DMS79 treated with DMSO at 0.1 percent for 48 hours (cell line): ENCODE results near the gene PLAGL1.
"Not testable (repeated sequence)": the region's sequence is repeated elsewhere in the genome, so short reads cannot be mapped to it uniquely, and the experiment has no call there.

Experiments
- DNase-seq: peaks from one replicate; lab custom pipeline; 2025; lab: John Stamatoyannopoulos, UW

The PLAGL1 gene, protein sequence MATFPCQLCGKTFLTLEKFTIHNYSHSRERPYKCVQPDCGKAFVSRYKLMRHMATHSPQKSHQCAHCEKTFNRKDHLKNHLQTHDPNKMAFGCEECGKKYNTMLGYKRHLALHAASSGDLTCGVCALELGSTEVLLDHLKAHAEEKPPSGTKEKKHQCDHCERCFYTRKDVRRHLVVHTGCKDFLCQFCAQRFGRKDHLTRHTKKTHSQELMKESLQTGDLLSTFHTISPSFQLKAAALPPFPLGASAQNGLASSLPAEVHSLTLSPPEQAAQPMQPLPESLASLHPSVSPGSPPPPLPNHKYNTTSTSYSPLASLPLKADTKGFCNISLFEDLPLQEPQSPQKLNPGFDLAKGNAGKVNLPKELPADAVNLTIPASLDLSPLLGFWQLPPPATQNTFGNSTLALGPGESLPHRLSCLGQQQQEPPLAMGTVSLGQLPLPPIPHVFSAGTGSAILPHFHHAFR

DNA sequence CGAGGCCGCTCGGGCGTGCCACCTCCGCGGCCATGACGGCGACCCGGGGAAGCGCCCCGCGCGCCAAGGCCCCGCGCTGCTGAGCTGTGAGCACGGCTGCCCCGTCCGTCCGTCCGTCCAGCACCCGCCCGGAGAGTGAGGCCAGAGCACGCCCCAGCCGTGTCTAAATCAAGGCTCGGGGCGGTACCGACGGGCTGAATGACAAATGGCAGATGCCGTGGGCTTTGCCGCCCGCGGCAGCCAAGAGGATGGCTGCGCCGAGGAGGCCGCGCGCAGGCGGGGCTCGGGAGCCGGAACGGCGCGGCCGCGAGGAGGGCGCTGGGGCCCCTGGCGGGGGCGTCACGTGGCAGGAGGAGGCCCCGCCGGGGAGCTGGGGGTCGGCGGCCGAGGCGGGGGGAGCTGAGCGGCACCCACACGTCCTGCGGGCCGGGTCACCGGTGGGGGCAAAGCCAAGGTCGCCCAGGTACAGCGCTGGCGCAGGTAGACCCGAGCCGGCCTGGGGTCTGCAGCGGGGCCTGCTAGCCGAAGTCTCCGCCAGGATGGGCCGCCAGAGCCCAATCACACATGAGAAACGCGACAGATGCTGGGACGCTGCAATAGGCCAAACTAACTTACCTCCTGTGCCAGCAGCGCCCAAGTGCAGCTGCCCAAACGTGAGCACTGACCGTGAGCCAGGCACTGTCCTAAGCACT, at the start of gene PLAGL1:
Gene PLAGL1 (minus strand): TSS at position 140 of the 692 bp plus-strand sequence. CDS start 60,123 bp downstream, outside the sequence.
- no peak for DNase-seq

- DNase-seq: no peak
Measured at GRCh38 chr6:144055121-144055931, 47.3 kb upstream of the PLAGL1 start.

DNA sequence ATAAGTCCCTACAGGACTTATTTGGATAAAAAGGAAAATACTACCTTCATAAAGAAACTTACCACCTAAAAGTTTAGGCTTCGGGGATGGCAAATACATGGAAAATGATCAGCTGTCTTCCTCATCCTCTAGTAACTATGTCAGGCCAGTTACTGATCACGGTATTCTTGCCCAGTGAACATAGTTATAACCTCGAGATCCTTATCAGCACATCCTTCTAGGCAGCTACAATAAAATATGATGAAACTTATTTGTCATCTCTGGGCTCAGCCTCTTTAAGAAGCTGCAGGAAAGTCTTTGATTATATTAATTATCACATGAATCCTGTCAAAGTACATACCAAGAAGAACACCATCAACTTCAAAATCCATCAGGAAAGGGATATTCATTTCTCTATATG, 45.5 kb upstream of the PLAGL1 start:
- DNase-seq: no peak

- no peak for DNase-seq
Measured at GRCh38 chr6:144052488-144052887, 44.4 kb upstream of the PLAGL1 start.

- DNase-seq: no peak
Measured at GRCh38 chr6:144049386-144049785, 41.3 kb upstream of the PLAGL1 start.

DNA sequence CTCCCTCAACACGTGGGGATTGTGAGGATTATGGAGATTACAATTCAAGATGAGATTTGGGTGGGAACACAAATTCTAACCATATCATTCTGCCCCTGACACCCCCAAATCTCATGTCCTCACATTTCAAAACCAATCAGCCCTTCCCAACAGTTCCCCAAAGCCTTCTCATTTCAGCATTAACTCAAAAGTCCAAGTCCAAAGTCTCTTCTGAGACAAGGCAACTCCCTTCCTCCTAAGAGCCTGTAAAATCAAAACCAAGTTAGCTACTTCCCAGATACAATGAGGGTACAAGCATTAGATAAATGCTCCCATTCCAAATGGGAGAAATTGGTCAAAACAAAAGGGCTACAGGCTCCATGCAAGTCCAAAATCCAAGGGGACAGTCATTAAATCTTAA, 39.6 kb upstream of the PLAGL1 start:
- no peak for DNase-seq

- not testable (repeated sequence) for DNase-seq
Measured at GRCh38 chr6:144046672-144047071, 38.6 kb upstream of the PLAGL1 start.

- DNase-seq: not testable (repeated sequence)
Measured at GRCh38 chr6:144044989-144045388, 36.9 kb upstream of the PLAGL1 start.

- DNase-seq: no peak
Measured at GRCh38 chr6:144036835-144037195, 28.8 kb upstream of the PLAGL1 start.

DNA sequence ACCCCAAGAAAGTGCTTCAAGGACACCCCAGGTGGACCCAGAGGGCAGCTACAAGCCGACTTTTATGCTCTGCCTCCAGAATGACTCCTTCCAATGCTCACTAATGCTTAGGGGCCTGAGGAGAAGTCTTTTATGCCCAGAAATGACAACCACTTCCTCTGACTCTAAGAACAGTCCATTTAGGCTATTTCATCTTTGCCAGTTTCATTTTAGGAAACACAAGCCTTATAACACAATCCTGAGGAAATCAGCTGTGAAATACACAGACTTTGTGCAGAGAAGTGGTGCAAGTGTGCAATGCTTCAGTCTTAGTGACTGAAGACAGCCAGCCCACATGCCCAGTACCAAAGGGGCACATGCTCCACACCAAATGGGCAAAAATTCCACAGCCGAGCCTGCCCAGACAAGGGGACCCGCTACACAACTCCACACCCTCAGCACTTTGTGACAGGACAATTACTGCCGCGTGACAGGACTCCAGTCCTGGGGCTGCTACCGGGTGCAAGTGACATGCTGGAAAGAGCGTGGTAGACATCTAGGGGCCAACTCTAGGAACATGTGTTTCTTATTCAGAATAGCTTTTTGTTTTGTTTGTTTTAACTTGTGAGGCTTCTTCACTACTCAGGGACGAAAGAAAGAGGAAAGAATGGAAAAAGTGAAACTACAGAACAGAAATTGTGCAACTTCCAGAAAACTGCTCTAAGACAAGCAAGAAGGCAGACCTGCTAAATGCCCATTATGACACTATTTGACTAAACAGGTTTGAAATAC, 28.2 kb upstream of the PLAGL1 start:
- no peak for DNase-seq

GRCh38 chr6:144035416-144035815, 27.4 kb upstream of the PLAGL1 start:
- no peak for DNase-seq

DNA sequence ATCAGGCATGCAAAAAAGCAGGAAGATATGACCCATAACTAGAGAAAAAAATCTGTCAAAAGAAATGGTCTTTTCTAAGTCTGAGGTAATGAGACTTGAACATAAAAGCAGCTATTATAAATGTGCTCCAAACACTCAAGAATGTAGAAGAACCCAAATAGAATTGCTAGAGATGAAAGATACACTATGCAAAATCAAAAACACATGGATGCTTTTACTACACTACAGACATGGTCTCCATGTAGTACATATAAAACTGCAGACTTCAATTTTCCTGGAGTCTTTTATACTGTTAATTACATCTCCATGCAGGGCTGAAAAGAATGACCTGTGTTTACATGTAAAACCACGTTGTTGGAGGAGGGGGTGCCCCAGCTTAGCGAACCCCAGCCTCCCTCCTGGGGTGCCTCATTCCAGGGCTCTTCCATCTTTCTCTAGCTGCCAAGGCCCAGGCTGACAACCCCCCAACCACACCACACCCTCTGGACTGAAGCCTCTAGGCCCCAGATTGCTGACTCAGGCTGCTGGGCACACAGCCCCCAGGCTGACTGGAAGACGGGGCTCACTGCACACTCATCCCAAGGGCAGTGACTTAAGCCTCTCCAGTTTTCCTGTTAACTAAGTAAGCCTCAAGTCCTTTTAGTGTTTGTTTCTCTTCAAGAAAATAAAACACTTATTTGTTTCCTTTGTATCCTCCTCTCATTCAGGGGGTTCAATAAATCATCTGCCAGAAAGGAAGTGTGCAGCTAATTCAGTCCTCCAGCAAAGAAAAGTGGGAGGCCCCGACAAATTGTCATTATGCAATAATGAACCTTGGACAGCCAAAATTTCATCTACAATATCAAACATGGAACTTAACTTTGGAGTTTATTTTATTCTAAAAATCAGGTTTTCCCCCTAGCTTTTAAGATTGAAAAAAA, 26.0 kb upstream of the PLAGL1 start:
- no peak for DNase-seq

DNA sequence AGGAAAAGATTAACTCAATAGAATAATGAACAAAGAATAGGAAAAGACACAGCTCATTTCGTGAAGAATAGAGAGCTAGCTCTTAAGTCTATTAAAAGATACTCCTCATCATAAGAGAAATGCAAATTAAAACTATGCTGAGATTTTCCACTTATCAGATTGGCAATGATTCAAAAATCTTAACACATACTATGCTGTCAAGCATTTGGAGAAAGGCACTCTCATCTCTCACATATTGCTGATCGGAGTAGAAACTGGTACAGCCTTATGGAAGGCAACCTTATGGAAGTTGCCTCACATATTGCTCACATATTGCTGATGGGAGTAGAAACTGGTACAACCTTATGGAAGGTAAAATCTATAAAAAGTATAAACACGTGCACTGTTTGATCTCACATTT, 21.4 kb upstream of the PLAGL1 start:
- no peak for DNase-seq

DNA sequence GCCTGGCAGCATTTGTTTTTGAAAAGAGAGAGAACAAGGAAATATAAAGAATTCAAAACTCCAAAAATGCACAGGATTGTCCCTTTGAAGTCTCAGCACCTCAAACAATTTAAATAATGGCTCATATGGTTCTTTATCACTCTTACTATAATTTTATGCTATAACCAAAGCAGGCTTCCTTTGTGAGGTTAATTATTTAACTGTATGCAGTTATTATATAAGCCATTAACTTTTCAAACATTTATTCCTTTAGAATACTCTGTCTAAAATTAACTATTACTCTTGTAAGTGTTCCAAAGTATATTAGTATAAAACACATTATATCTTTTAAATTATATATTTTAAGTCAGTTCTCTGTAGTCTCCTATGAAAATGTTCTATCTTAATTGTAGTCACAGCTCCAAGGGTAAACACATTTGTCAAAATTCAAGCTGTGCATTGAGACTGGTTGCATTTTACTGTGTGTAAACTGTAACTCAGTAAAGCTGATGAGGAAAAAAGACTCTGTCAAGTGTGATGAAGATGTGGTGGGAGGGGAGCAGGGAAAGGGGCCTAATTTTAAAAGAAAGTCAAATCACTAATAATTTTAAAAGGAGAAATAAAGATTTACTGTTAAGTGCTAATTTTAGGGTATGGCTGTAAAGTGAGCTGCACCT, 20.0 kb upstream of the PLAGL1 start:
- no peak for DNase-seq

GRCh38 chr6:144023216-144023615, 15.2 kb upstream of the PLAGL1 start:
- DNase-seq: no peak

GRCh38 chr6:144019929-144020328, 11.9 kb upstream of the PLAGL1 start:
- DNase-seq: no peak

- no peak for DNase-seq
Measured at GRCh38 chr6:144017166-144018094, 9.4 kb upstream of the PLAGL1 start.

DNA sequence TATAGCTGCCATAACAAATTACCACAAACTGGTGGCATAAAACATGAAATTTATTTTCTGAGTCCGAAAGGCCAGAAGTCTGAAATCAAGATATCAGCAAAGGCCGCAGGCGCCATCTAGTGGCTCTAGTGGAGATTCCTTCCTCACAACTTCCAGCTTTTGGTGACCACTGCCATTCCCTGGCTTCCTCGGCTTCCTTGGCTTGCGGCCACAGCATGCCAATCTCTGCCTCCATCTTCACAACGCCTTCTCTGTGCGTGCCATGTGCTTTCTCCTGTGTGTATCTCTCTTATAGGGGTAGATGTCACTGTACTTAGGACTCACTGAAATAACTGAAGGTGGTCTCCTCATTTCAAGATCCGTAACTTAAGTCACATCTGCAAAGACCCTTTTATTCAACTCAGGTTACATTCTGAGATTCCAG, 5.4 kb upstream of the PLAGL1 start:
- DNase-seq: peak; percentile 54

- no peak for DNase-seq
Measured at GRCh38 chr6:144012534-144012933, 4.5 kb upstream of the PLAGL1 start.
